Measurements from ENCODE around the gene CADM2.
"Not testable (repeated sequence)": the region's sequence is repeated elsewhere in the genome, so short reads cannot be mapped to it uniquely, and the experiment has no call there.

The CADM2 gene

GRCh38 chr3:84958495-84959469, at the start of gene CADM2:
Gene CADM2 (plus strand): TSS chr3:84958989.
- DNase-seq (ENCODE audit: low read depth) = peak; percentile 8

- DNase-seq (ENCODE audit: low read depth) = not testable (repeated sequence)
Measured at GRCh38 chr3:84918592-84918991, 40.2 kb upstream of the CADM2 start.

- DNase-seq (ENCODE audit: low read depth) = no peak
Measured at GRCh38 chr3:84922682-84923081, 36.1 kb upstream of the CADM2 start.

GRCh38 chr3:84925571-84925970, 33.2 kb upstream of the CADM2 start:
- DNase-seq (ENCODE audit: low read depth) = no peak

- DNase-seq (ENCODE audit: low read depth) = no peak
Measured at GRCh38 chr3:84943379-84943778, 15.4 kb upstream of the CADM2 start.

- DNase-seq (ENCODE audit: low read depth) = no peak
Measured at GRCh38 chr3:84946240-84946639, 12.5 kb upstream of the CADM2 start.

- no peak for DNase-seq (ENCODE audit: low read depth)
Measured at GRCh38 chr3:84959470-84960271, 882 bp downstream of the CADM2 start.

- no peak for DNase-seq (ENCODE audit: low read depth)
Measured at GRCh38 chr3:84960581-84960980, 1.8 kb downstream of the CADM2 start.

- DNase-seq (ENCODE audit: low read depth) = no peak
Measured at GRCh38 chr3:84961011-84961410, 2.2 kb downstream of the CADM2 start.

GRCh38 chr3:84961521-84962255, 2.9 kb downstream of the CADM2 start:
- no peak for DNase-seq (ENCODE audit: low read depth)

- no peak for DNase-seq (ENCODE audit: low read depth)
Measured at GRCh38 chr3:84962415-84962814, 3.6 kb downstream of the CADM2 start.

- DNase-seq (ENCODE audit: low read depth) = no peak
Measured at GRCh38 chr3:84963137-84963536, 4.3 kb downstream of the CADM2 start.

GRCh38 chr3:84965141-84965540, 6.4 kb downstream of the CADM2 start:
- no peak for DNase-seq (ENCODE audit: low read depth)

- no peak for DNase-seq (ENCODE audit: low read depth)
Measured at GRCh38 chr3:84967767-84968581, 9.2 kb downstream of the CADM2 start.

GRCh38 chr3:84968701-84969235, 10.0 kb downstream of the CADM2 start:
- DNase-seq (ENCODE audit: low read depth) = no peak

GRCh38 chr3:84974347-84974746, 15.6 kb downstream of the CADM2 start:
- no peak for DNase-seq (ENCODE audit: low read depth)

- DNase-seq (ENCODE audit: low read depth) = no peak
Measured at GRCh38 chr3:84977021-84977420, 18.2 kb downstream of the CADM2 start.

GRCh38 chr3:84978843-84979242, 20.1 kb downstream of the CADM2 start:
- no peak for DNase-seq (ENCODE audit: low read depth)

- DNase-seq (ENCODE audit: low read depth) = no peak
Measured at GRCh38 chr3:84980011-84980410, 21.2 kb downstream of the CADM2 start.

GRCh38 chr3:84980456-84980855, 21.7 kb downstream of the CADM2 start:
- DNase-seq (ENCODE audit: low read depth) = no peak

- no peak for DNase-seq (ENCODE audit: low read depth)
Measured at GRCh38 chr3:84983490-84983889, 24.7 kb downstream of the CADM2 start.

All from GM04503 (cell line).